Lung (tissue), 12 donors: ENCODE data around the gene GRM4. TPM values are rescaled to one million over a fixed set of nuclear protein-coding genes. Genes with fewer than 3 reads are reported as not detected.
"Not testable (repeated sequence)": the region's sequence is repeated elsewhere in the genome, so short reads cannot be mapped to it uniquely, and the experiment has no call there.

Source experiments
- ATAC-seq: fragments of 200-7000 bp; cut with Tn5 transposase; one replicate; pipeline ENCODE4 v1.9.1; 2020; ENCODE audit warnings: moderate number of reproducible peaks; ENCODE audit not compliant: insufficient read depth, low FRiP score
- DNase-seq, 3 donors: peaks; one replicate each; pipeline ENCODE4 v3.0.0-alpha.2; 2013 to 2017
- H3K27ac ChIP-seq, 2 donors: one replicate each; pipeline ENCODE4 v1.5.1; 2013; ENCODE audit warnings: mild to moderate bottlenecking in 2 of 2, moderate library complexity in 2 of 2, control low read depth in 1 of 2, inconsistent platforms in 1 of 2, low read depth in 1 of 2, low read length in 1 of 2
- H3K27me3 ChIP-seq, 3 donors: one replicate each; pipeline ENCODE4 v1.5.1; 2013; ENCODE audit warnings: low read length in 2 of 3; ENCODE audit not compliant: control insufficient read depth in 3 of 3, insufficient read depth in 3 of 3
- H3K36me3 ChIP-seq, 4 donors: one replicate each; pipeline ENCODE4 v1.5.1; 2013; ENCODE audit warnings: low read length in 4 of 4, mild to moderate bottlenecking in 1 of 4, moderate library complexity in 1 of 4; ENCODE audit not compliant: control insufficient read depth in 4 of 4, insufficient read depth in 4 of 4
- H3K4me1 ChIP-seq, 5 donors: one replicate each; pipeline ENCODE4 v1.5.1; 2013; ENCODE audit warnings: low read length in 5 of 5, mild to moderate bottlenecking in 2 of 5, moderate library complexity in 1 of 5; ENCODE audit not compliant: control insufficient read depth in 5 of 5, insufficient read depth in 5 of 5
- H3K4me3 ChIP-seq: one replicate; pipeline ENCODE4 v1.5.1; 2013; ENCODE audit warnings: mild to moderate bottlenecking, control low read depth, moderate library complexity
- H3K9ac ChIP-seq, 2 donors: one replicate each; pipeline ENCODE4 v1.5.1; 2013; ENCODE audit warnings: low read length in 2 of 2, control low read depth in 1 of 2; ENCODE audit not compliant: insufficient read depth in 1 of 2
- H3K9me3 ChIP-seq, 4 donors: one replicate each; pipeline ENCODE4 v1.5.1; 2013; ENCODE audit warnings: low read length in 3 of 4, mild to moderate bottlenecking in 1 of 4, moderate library complexity in 1 of 4; ENCODE audit not compliant: control insufficient read depth in 4 of 4, insufficient read depth in 3 of 4
- CTCF ChIP-seq: IDR thresholded peaks from 2 replicates; pipeline ENCODE4 v1.5.1; 2012; ENCODE audit warnings: mild to moderate bottlenecking; ENCODE audit errors: control extremely low read depth, extremely low read depth
- WGBS, 2 donors: extraction: QIAGEN DNeasy Blood & Tissue Kit; methylation state at CpG; one replicate each; pipeline ENCODE4 v1.1.7; 2013; 5-methylcytosine and 5-hydroxymethylcytosine counted together
- polyA plus RNA-seq, 2 donors: library from polyadenylated mRNA; stranded (reverse); fragments of 200-250 nt; gene quantifications; one replicate each; pipeline ENCODE4 v1.2.1, GENCODE V29; 2013
- total RNA-seq, 2 donors: library from RNA; depleted of rRNA in 1 of 2; stranded (reverse); fragments of >200 nt in 1 of 2; gene quantifications; one replicate each; pipeline ENCODE4 v1.2.1, GENCODE V29; 2014 to 2021
- donor health status: control.
- donor health status: control.
- donor health status: Bipolar disorder and iron deficiency.
- donor health status: healthy.
- donor health status: DM: yes; HTN: yes; CAD: no.

GRM4 gene
- total and polyA plus RNA-seq, 4 donors = 0.02 to 0.34 (median 0.09) TPM

- no peak for TF ChIP-seq CTCF
- Histone ChIP-seq H3K9ac (no peak overlapping the region), H3K27me3 (no peaks in the 10 kb centered on the region), H3K4me3 (no peak overlapping the region), H3K9me3 (peaks cover 0 to 7% (median 0%) of the 10 kb centered on the region in 4 donors), H3K27ac (no peak overlapping the region), H3K36me3 (no peaks in the 10 kb centered on the region), H3K4me1 (peaks cover 0 to 6% (median 0%) of the 10 kb centered on the region in 5 donors)
- 73 to 82% methylated on average over 7 of the region's 7 CpGs for WGBS, 2 donors
- no peak for DNase-seq
- ATAC-seq = no peak
Observed at GRCh38 chr6:34018961-34019606, 126.8 kb downstream of the GRM4 start.

GRCh38 chr6:34018026-34018425 lies 127.9 kb downstream of the GRM4 start:
- Histone ChIP-seq H3K4me3 (no peak overlapping the region), H3K27me3 (no peaks in the 10 kb centered on the region), H3K9me3 (peaks cover 0 to 7% (median 0%) of the 10 kb centered on the region in 4 donors), H3K9ac (no peak overlapping the region), H3K36me3 (no peaks in the 10 kb centered on the region), H3K4me1 (peaks cover 0 to 6% (median 0%) of the 10 kb centered on the region in 5 donors), H3K27ac (no peak overlapping the region)
- no peak for TF ChIP-seq CTCF
- ATAC-seq (no peak), DNase-seq (no peak)
- WGBS, 2 donors = 77 to 84% methylated on average over 6 of the region's 6 CpGs

- H3K9me3 ChIP-seq = peaks cover 0 to 5% (median 0%) of the 10 kb centered on the region in 4 donors
- H3K4me3 ChIP-seq = no peak overlapping the region
- WGBS, 2 donors = 91 to 96% methylated on average over 48 to 54 of the region's 54 CpGs
- no peaks in the 10 kb centered on the region for H3K27me3 ChIP-seq
- H3K9ac ChIP-seq = no peak overlapping the region
- no peak for TF ChIP-seq CTCF
- peaks cover 0 to 6% (median 0%) of the 10 kb centered on the region in 5 donors for H3K4me1 ChIP-seq
- no peaks in the 10 kb centered on the region for H3K36me3 ChIP-seq
- H3K27ac ChIP-seq = no peak overlapping the region
- DNase-seq (no peak), ATAC-seq (no peak)
Observed at GRCh38 chr6:34017106-34017805, 128.6 kb downstream of the GRM4 start.

- H3K9ac ChIP-seq, H3K9me3 ChIP-seq, H3K4me3 ChIP-seq, H3K36me3 ChIP-seq, H3K27ac ChIP-seq, H3K27me3 ChIP-seq, ATAC-seq, DNase-seq, H3K4me1 ChIP-seq: not testable (repeated sequence)
- 92 to 93% methylated on average over 3 of the region's 3 CpGs for WGBS, 2 donors
Observed at GRCh38 chr6:34016573-34016972, 129.3 kb downstream of the GRM4 start.
